ENCODE data around the gene RELT. TPM values are rescaled to one million over a fixed set of nuclear protein-coding genes. Genes with fewer than 3 reads are reported as not detected.

Gene RELT
- total and polyA plus RNA-seq, 9 of the 15 experiments (the other 6 are each of a cell fraction or from before 2014, with no cell fraction given), result 1.1 to 20.2 (median 7.4) TPM

DNA sequence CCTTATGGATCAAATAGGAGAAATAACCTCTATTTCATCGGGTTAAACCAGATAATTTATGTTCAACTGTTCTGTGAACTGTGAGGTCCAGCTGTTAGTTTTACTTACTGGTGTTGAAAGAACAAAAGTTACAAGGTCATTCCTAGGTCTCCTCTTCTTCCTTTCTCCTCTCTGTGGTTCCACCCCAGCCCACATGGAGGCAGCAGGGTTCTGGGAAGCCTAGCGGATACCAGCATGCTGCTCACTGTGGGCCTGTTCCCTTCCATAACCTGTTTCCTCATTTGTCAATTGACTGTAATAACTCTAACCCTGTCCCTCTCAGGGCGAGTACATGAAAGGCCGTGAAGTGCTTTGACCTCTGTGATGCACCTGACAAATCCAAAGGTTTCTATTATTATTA, 27.8 kb downstream of the RELT start (continued):
- TF ChIP-seq ZMIZ1 (IDR thresholded peaks at IDR 0.05; ENCODE audit: low read depth in 2 of 2, low read length in 2 of 2), result no peak
- no peak for TF ChIP-seq ZSCAN32 (CRISPR knock-in tag; IDR thresholded peaks at IDR 0.05)
- TF ChIP-seq, protein P1, sequence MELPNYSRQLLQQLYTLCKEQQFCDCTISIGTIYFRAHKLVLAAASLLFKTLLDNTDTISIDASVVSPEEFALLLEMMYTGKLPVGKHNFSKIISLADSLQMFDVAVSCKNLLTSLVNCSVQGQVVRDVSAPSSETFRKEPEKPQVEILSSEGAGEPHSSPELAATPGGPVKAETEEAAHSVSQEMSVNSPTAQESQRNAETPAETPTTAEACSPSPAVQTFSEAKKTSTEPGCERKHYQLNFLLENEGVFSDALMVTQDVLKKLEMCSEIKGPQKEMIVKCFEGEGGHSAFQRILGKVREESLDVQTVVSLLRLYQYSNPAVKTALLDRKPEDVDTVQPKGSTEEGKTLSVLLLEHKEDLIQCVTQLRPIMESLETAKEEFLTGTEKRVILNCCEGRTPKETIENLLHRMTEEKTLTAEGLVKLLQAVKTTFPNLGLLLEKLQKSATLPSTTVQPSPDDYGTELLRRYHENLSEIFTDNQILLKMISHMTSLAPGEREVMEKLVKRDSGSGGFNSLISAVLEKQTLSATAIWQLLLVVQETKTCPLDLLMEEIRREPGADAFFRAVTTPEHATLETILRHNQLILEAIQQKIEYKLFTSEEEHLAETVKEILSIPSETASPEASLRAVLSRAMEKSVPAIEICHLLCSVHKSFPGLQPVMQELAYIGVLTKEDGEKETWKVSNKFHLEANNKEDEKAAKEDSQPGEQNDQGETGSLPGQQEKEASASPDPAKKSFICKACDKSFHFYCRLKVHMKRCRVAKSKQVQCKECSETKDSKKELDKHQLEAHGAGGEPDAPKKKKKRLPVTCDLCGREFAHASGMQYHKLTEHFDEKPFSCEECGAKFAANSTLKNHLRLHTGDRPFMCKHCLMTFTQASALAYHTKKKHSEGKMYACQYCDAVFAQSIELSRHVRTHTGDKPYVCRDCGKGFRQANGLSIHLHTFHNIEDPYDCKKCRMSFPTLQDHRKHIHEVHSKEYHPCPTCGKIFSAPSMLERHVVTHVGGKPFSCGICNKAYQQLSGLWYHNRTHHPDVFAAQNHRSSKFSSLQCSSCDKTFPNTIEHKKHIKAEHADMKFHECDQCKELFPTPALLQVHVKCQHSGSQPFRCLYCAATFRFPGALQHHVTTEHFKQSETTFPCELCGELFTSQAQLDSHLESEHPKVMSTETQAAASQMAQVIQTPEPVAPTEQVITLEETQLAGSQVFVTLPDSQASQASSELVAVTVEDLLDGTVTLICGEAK (IDR thresholded peaks at IDR 0.05), result no peak
- TF ChIP-seq, protein P1 (CRISPR knock-in tag; IDR thresholded peaks at IDR 0.05), result no peak
- no peak for TF ChIP-seq ZNF134 (CRISPR knock-in tag; conservative IDR thresholded peaks at IDR 0.05)
- TF ChIP-seq, protein P2, sequence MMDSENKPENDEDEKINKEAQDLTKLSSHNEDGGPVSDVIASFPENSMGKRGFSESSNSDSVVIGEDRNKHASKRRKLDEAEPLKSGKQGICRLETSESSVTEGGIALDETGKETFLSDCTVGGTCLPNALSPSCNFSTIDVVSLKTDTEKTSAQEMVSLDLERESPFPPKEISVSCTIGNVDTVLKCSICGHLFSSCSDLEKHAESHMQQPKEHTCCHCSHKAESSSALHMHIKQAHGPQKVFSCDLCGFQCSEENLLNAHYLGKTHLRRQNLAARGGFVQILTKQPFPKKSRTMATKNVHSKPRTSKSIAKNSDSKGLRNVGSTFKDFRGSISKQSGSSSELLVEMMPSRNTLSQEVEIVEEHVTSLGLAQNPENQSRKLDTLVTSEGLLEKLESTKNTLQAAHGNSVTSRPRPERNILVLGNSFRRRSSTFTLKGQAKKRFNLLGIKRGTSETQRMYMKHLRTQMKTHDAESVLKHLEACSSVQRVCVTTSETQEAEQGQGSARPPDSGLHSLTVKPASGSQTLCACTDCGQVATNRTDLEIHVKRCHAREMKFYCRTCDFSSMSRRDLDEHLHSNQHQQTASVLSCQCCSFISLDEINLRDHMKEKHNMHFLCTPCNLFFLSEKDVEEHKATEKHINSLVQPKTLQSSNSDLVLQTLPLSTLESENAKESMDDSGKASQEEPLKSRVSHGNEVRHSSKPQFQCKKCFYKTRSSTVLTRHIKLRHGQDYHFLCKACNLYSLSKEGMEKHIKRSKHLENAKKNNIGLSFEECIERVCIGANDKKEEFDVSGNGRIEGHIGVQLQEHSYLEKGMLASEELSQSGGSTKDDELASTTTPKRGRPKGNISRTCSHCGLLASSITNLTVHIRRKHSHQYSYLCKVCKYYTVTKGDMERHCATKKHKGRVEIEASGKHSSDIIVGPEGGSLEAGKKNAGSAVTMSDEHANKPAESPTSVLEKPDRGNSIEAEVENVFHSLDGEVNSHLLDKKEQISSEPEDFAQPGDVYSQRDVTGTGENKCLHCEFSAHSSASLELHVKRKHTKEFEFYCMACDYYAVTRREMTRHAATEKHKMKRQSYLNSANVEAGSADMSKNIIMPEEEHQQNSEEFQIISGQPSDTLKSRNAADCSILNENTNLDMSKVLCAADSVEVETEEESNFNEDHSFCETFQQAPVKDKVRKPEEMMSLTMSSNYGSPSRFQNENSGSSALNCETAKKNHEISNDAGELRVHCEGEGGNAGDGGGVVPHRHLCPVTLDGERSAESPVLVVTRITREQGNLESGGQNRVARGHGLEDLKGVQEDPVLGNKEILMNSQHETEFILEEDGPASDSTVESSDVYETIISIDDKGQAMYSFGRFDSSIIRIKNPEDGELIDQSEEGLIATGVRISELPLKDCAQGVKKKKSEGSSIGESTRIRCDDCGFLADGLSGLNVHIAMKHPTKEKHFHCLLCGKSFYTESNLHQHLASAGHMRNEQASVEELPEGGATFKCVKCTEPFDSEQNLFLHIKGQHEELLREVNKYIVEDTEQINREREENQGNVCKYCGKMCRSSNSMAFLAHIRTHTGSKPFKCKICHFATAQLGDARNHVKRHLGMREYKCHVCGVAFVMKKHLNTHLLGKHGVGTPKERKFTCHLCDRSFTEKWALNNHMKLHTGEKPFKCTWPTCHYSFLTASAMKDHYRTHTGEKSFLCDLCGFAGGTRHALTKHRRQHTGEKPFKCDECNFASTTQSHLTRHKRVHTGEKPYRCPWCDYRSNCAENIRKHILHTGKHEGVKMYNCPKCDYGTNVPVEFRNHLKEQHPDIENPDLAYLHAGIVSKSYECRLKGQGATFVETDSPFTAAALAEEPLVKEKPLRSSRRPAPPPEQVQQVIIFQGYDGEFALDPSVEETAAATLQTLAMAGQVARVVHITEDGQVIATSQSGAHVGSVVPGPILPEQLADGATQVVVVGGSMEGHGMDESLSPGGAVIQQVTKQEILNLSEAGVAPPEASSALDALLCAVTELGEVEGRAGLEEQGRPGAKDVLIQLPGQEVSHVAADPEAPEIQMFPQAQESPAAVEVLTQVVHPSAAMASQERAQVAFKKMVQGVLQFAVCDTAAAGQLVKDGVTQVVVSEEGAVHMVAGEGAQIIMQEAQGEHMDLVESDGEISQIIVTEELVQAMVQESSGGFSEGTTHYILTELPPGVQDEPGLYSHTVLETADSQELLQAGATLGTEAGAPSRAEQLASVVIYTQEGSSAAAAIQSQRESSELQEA (IDR thresholded peaks at IDR 0.05; ENCODE audit: low read depth), result no peak
- TF ChIP-seq SETDB1 (IDR thresholded peaks at IDR 0.05; ENCODE audit: low read length), result no peak
- no peak for TF ChIP-seq RB1 (IDR thresholded peaks at IDR 0.05; ENCODE audit: low read depth)

Measured in K562 (cell line).